ENCODE data around the gene CPNE7.

- TF ChIP-seq POLR2A (IDR thresholded peaks at IDR 0.05) (no peak), CTCF (IDR thresholded peaks at IDR 0.05) (no peak), EP300 (IDR thresholded peaks at IDR 0.05) (no peak)
These were observed 11.7 kb upstream of the CPNE7 start for GRCh38 chr16:89563639-89564392.
